ENCODE results near the gene SRRM3.
A peak's percentile ranks its signal among the peaks of the same experiment; 100 is the strongest.
"Not testable (repeated sequence)": the region's sequence is repeated elsewhere in the genome, so short reads cannot be mapped to it uniquely, and the experiment has no call there.

The SRRM3 gene

DNA sequence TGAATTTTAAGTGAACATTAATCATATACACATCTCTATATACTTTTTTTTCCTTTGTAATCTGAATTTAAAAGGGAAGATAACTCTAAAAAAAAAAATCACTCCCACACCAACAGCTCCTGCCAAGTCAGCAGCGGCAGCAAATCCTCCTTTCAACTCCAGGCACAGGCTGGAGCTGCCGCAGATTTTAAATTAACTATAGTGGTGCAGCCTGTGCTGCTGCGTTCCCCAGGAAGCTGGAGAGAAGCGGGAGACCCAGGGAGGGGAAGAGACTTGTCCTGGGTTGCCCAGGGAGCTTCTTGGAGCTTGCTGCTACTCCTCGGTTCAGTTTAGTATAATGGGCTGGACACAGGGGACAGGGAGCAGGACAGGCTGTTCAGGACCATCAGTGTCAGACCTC lies 68.2 kb downstream of the SRRM3 start:
- ATAC-seq (ENCODE audit: low read depth) = peak; percentile 40; the same call in 2 of the 3 replicates
- DNase-seq (ENCODE audit: low spot score) = no peak
- Histone ChIP-seq H3K4me3 (ENCODE audit: severe bottlenecking) (no peak overlapping the region), H3K4me1 (ENCODE audit: insufficient read depth, poor library complexity, severe bottlenecking) (peaks cover 3% of the 10 kb centered on the region), H3K27ac (ENCODE audit: poor library complexity, severe bottlenecking) (no peak overlapping the region), H3K27me3 (ENCODE audit: insufficient read depth, poor library complexity, severe bottlenecking) (peaks cover 6% of the 10 kb centered on the region), H3K36me3 (ENCODE audit: low read depth) (no peaks in the 10 kb centered on the region), H3K9me3 (ENCODE audit: severe bottlenecking) (no peaks in the 10 kb centered on the region)
- TF ChIP-seq CTCF (IDR thresholded peaks at IDR 0.05; ENCODE audit: poor library complexity, severe bottlenecking) = no peak

GRCh38 chr7:76271384-76271783 lies 69.7 kb downstream of the SRRM3 start:
- not testable (repeated sequence) for ATAC-seq (ENCODE audit: low read depth); H3K9me3 ChIP-seq (ENCODE audit: severe bottlenecking); H3K4me1 ChIP-seq (ENCODE audit: insufficient read depth, poor library complexity, severe bottlenecking); H3K27me3 ChIP-seq (ENCODE audit: insufficient read depth, poor library complexity, severe bottlenecking); H3K4me3 ChIP-seq (ENCODE audit: severe bottlenecking); H3K36me3 ChIP-seq (ENCODE audit: low read depth); H3K27ac ChIP-seq (ENCODE audit: poor library complexity, severe bottlenecking); DNase-seq (ENCODE audit: low spot score)

- DNase-seq (ENCODE audit: low spot score) (no peak), ATAC-seq (ENCODE audit: low read depth) (no peak)
- Histone ChIP-seq H3K36me3 (ENCODE audit: low read depth) (no peaks in the 10 kb centered on the region), H3K9me3 (ENCODE audit: severe bottlenecking) (no peaks in the 10 kb centered on the region), H3K27me3 (ENCODE audit: insufficient read depth, poor library complexity, severe bottlenecking) (no peaks in the 10 kb centered on the region), H3K4me1 (ENCODE audit: insufficient read depth, poor library complexity, severe bottlenecking) (no peaks in the 10 kb centered on the region), H3K4me3 (ENCODE audit: severe bottlenecking) (no peak overlapping the region), H3K27ac (ENCODE audit: poor library complexity, severe bottlenecking) (no peak overlapping the region)
- TF ChIP-seq CTCF (IDR thresholded peaks at IDR 0.05; ENCODE audit: poor library complexity, severe bottlenecking) = no peak
Observed at GRCh38 chr7:76272142-76272541, 70.4 kb downstream of the SRRM3 start.

DNA sequence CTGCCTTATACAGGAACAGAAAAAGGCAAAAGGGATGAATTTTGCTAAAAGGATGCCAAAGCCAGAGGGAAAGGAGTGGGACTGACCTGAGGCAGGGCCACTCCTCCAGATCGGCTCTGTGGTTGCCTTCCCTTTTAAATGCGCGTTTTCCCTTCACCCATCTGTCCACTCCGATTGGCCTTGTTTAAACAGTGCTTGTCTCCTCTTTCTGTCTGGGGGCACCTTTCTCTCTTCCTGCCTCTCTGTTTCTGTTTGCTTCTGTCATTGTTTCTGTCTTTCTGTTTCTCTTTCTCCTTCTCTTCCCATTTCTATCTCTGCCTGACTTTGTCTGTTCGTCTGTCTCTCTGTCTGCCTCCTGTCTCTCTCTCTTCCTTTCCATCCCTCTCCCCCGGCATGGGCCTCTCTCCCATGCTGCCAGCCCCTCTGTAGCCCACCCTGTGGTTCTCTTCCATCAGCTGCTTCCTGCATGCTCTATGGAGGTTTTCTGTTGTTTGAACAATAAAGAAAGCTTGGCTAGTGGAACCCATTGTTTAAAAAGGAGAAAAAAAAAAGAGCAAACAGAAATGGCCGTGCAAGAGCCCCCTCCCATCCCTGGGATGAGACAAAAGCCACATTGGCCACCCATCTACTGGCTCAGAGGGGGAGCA lies 71.3 kb downstream of the SRRM3 start:
- H3K4me1 ChIP-seq (ENCODE audit: insufficient read depth, poor library complexity, severe bottlenecking) = no peaks in the 10 kb centered on the region
- H3K27me3 ChIP-seq (ENCODE audit: insufficient read depth, poor library complexity, severe bottlenecking) = no peaks in the 10 kb centered on the region
- no peak for DNase-seq (ENCODE audit: low spot score)
- H3K4me3 ChIP-seq (ENCODE audit: severe bottlenecking) = no peak overlapping the region
- H3K36me3 ChIP-seq (ENCODE audit: low read depth) = no peaks in the 10 kb centered on the region
- ATAC-seq (ENCODE audit: low read depth) = no peak
- no peak overlapping the region for H3K27ac ChIP-seq (ENCODE audit: poor library complexity, severe bottlenecking)
- TF ChIP-seq CTCF (IDR thresholded peaks at IDR 0.05; ENCODE audit: poor library complexity, severe bottlenecking) = no peak
- H3K9me3 ChIP-seq (ENCODE audit: severe bottlenecking) = no peaks in the 10 kb centered on the region

DNA sequence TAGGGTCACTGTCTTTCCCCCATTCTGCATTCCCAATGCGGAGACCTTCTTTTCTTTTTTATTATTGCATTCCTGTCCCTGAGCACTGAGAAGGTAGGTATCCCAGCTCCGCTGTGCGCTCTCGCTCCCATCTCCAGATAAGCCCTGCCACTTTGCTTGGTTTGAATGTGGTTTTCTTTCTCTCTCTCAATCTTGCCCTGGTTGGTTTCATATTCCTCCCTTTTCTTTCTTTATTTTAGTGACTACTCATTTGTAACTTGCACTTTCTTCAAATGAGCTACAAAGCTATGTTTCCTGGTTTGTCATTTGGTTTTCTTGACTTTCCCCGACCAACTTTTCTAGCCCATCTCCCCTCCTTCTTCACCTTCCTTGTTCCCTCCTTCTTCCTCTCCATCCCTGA lies 71.8 kb downstream of the SRRM3 start:
- Histone ChIP-seq H3K4me1 (ENCODE audit: insufficient read depth, poor library complexity, severe bottlenecking) (no peaks in the 10 kb centered on the region), H3K36me3 (ENCODE audit: low read depth) (no peaks in the 10 kb centered on the region), H3K4me3 (ENCODE audit: severe bottlenecking) (no peak overlapping the region), H3K27ac (ENCODE audit: poor library complexity, severe bottlenecking) (no peak overlapping the region), H3K9me3 (ENCODE audit: severe bottlenecking) (no peaks in the 10 kb centered on the region), H3K27me3 (ENCODE audit: insufficient read depth, poor library complexity, severe bottlenecking) (no peaks in the 10 kb centered on the region)
- ATAC-seq (ENCODE audit: low read depth) = no peak
- TF ChIP-seq CTCF (IDR thresholded peaks at IDR 0.05; ENCODE audit: poor library complexity, severe bottlenecking) = no peak
- DNase-seq (ENCODE audit: low spot score) = no peak

Measured in RWPE2 (cell line).